Muscle of leg (tissue), 11 donors: Measurements from ENCODE around the gene TMEM9. TPM values are rescaled to one million over a fixed set of nuclear protein-coding genes. Genes with fewer than 3 reads are reported as not detected.

Experiments
- DNase-seq: peaks from one replicate; pipeline ENCODE4 v3.0.0; 2013
- H3K27ac ChIP-seq: one replicate; pipeline ENCODE4 v1.5.1; 2013; ENCODE audit warnings: mild to moderate bottlenecking, low read length, control low read depth
- H3K27me3 ChIP-seq: one replicate; pipeline ENCODE4 v1.6.1; 2013; ENCODE audit warnings: low read length; ENCODE audit not compliant: control insufficient read depth, insufficient read depth
- H3K36me3 ChIP-seq: one replicate; pipeline ENCODE4 v1.6.1; 2013; ENCODE audit warnings: low read length; ENCODE audit not compliant: control insufficient read depth, insufficient read depth
- H3K4me1 ChIP-seq: one replicate; pipeline ENCODE4 v1.6.1; 2013; ENCODE audit warnings: low read length; ENCODE audit not compliant: control insufficient read depth, insufficient read depth
- H3K4me3 ChIP-seq: one replicate; pipeline ENCODE4 v1.5.1; 2013; ENCODE audit warnings: low read length, control low read depth
- H3K9me3 ChIP-seq: replicated peaks from 2 replicates; pipeline ENCODE4 v1.6.1; 2013; ENCODE audit warnings: low read depth, low read length; ENCODE audit not compliant: control insufficient read depth
- WGBS: methylation state at CpG from one replicate; pipeline ENCODE4 v1.1.5; 2013; ENCODE audit warnings: missing lambda C conversion rate; ENCODE audit not compliant: insufficient coverage; 5-methylcytosine and 5-hydroxymethylcytosine counted together
- polyA plus RNA-seq, 8 donors: library from polyadenylated mRNA; unstranded; fragments of 120-200 nt; gene quantifications; one replicate each; pipeline versions ENCODE4 v1.2.1 to v1.2.3, GENCODE V29; 2013; ENCODE audit warnings: inconsistent platforms in 1 of 8, low replicate concordance in 1 of 8; ENCODE audit not compliant: insufficient read length in 8 of 8, insufficient read depth in 1 of 8
- total RNA-seq: library from RNA; stranded (reverse); fragments of 120-200 nt; gene quantifications from one replicate; pipeline ENCODE4 v1.2.4, GENCODE V29; 2013

Gene TMEM9
- total and polyA plus RNA-seq, 9 donors, result 50.3 to 83.1 (median 70.2) TPM

GRCh38 chr1:201141418-201141817 lies 12.9 kb downstream of the TMEM9 start:
- Histone ChIP-seq H3K4me3 (no peak overlapping the region), H3K4me1 (peaks cover 40% of the 10 kb centered on the region), H3K9me3 (no peaks in the 10 kb centered on the region), H3K27me3 (no peaks in the 10 kb centered on the region), H3K36me3 (peaks cover 92% of the 10 kb centered on the region), H3K27ac (no peak overlapping the region)
- no peak for DNase-seq
- 93% methylated on average over 3 of the region's 5 CpGs for WGBS

- 92% methylated on average over 8 of the region's 8 CpGs for WGBS
- H3K9me3 ChIP-seq, result no peaks in the 10 kb centered on the region
- no peak overlapping the region for H3K4me3 ChIP-seq
- peaks cover 45% of the 10 kb centered on the region for H3K4me1 ChIP-seq
- DNase-seq, result no peak
- no peak overlapping the region for H3K27ac ChIP-seq
- no peaks in the 10 kb centered on the region for H3K27me3 ChIP-seq
- peaks cover 92% of the 10 kb centered on the region for H3K36me3 ChIP-seq
Observed at GRCh38 chr1:201140941-201141260, 13.4 kb downstream of the TMEM9 start.

GRCh38 chr1:201140235-201140940 lies 13.9 kb downstream of the TMEM9 start:
- peaks cover 49% of the 10 kb centered on the region for H3K4me1 ChIP-seq
- H3K36me3 ChIP-seq, result peaks cover 93% of the 10 kb centered on the region
- no peaks in the 10 kb centered on the region for H3K27me3 ChIP-seq
- DNase-seq, result no peak
- 72% methylated on average over 10 of the region's 10 CpGs for WGBS
- no peaks in the 10 kb centered on the region for H3K9me3 ChIP-seq
- no peak overlapping the region for H3K27ac ChIP-seq
- H3K4me3 ChIP-seq, result no peak overlapping the region

- WGBS, result 70% methylated on average over 8 of the region's 9 CpGs
- Histone ChIP-seq H3K27me3 (no peaks in the 10 kb centered on the region), H3K9me3 (no peaks in the 10 kb centered on the region), H3K4me1 (peaks cover 49% of the 10 kb centered on the region), H3K4me3 (no peak overlapping the region), H3K36me3 (peaks cover 93% of the 10 kb centered on the region), H3K27ac (no peak overlapping the region)
- DNase-seq, result no peak
Observed at GRCh38 chr1:201139756-201140155, 14.5 kb downstream of the TMEM9 start.

- Histone ChIP-seq H3K4me1 (peaks cover 49% of the 10 kb centered on the region), H3K27ac (no peak overlapping the region), H3K27me3 (no peaks in the 10 kb centered on the region), H3K4me3 (no peak overlapping the region), H3K36me3 (peaks cover 92% of the 10 kb centered on the region), H3K9me3 (no peaks in the 10 kb centered on the region)
- no peak for DNase-seq
- WGBS, result 87% methylated on average over 5 of the region's 5 CpGs
Observed at GRCh38 chr1:201139306-201139705, 15.0 kb downstream of the TMEM9 start.

DNA sequence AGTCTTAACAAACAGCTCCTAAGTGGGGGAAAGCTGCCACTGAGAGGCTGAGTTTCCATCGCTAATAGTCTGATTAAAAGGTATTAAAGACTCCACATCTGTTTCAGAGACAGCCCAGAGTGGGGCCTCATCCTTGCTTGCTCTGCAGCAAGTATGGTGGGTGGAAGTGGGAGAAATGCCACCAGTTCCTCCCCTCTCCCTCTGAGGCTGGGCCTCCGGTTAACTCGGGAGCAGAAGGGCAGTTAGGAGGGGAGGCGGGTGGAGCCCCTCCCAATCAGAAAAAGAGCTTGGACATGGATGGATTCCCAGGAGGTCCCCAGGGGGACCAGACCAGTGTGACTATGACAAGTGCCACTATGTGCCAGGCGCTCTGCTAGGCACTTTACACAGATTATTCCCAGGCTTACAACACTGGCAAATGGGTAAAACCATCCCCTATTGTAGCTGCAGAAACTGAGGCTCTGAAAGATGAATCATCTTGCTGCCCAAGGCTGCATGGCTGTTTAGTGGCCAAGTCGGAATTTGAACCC lies 15.9 kb downstream of the TMEM9 start:
- H3K4me1 ChIP-seq, result peaks cover 46% of the 10 kb centered on the region
- peaks cover 89% of the 10 kb centered on the region for H3K36me3 ChIP-seq
- WGBS, result 86% methylated on average over 1 of the region's 6 CpGs
- H3K9me3 ChIP-seq, result no peaks in the 10 kb centered on the region
- H3K27me3 ChIP-seq, result no peaks in the 10 kb centered on the region
- peak overlapping the region; percentile 55 for H3K27ac ChIP-seq
- DNase-seq, result no peak
- H3K4me3 ChIP-seq, result no peak overlapping the region

- H3K36me3 ChIP-seq, result peaks cover 86% of the 10 kb centered on the region
- H3K27me3 ChIP-seq, result no peaks in the 10 kb centered on the region
- 58% methylated on average over 2 of the region's 6 CpGs for WGBS
- peak; percentile 73 for DNase-seq
- no peaks in the 10 kb centered on the region for H3K9me3 ChIP-seq
- H3K27ac ChIP-seq, result peak overlapping the region; percentile 62
- no peak overlapping the region for H3K4me3 ChIP-seq
- peaks cover 40% of the 10 kb centered on the region for H3K4me1 ChIP-seq
Observed at GRCh38 chr1:201137579-201138310, 16.5 kb downstream of the TMEM9 start.

GRCh38 chr1:201137024-201137392 lies 17.3 kb downstream of the TMEM9 start:
- no peaks in the 10 kb centered on the region for H3K9me3 ChIP-seq
- peaks cover 80% of the 10 kb centered on the region for H3K36me3 ChIP-seq
- DNase-seq, result no peak
- peaks cover 33% of the 10 kb centered on the region for H3K4me1 ChIP-seq
- H3K4me3 ChIP-seq, result no peak overlapping the region
- H3K27me3 ChIP-seq, result no peaks in the 10 kb centered on the region
- 84% methylated on average over 4 of the region's 7 CpGs for WGBS
- no peak overlapping the region for H3K27ac ChIP-seq

DNA sequence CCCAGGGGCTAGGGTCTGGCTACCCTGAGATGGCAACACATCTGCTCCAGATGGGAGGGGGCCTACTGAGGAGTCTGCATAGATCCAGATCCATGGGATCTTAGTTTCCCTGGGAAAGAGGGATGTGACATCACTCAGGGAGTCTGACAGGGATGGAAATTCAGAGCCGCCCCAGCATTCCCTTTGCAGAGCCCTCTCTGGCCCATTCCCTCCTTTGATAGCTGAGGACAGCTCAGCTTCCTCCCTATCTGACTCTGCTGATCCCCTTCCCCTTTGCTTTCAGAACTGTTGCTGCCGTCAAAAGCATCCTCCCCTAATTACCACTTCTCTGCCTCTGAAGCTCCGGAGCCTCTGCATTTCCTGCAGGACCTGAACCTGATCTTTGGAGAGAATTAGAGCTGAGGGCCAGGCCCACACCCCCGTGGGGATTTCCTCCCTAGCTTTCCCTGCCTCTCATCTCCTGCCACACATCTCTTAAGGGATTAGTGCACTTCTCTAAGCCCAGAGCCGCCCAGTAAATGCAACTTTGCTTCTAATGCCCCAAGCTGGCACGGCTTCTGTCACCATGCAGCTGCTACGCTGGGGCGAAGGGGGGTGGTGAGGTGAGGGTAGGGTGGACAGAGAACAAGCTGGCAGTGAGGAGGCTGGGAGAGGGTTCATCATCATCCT lies 17.8 kb downstream of the TMEM9 start:
- H3K4me1 ChIP-seq, result peaks cover 28% of the 10 kb centered on the region
- H3K9me3 ChIP-seq, result no peaks in the 10 kb centered on the region
- peaks cover 75% of the 10 kb centered on the region for H3K36me3 ChIP-seq
- no peak overlapping the region for H3K4me3 ChIP-seq
- H3K27me3 ChIP-seq, result no peaks in the 10 kb centered on the region
- H3K27ac ChIP-seq, result no peak overlapping the region
- WGBS, result 64% methylated on average over 6 of the region's 8 CpGs
- no peak for DNase-seq

GRCh38 chr1:201134405-201134804 lies 19.9 kb downstream of the TMEM9 start:
- peaks cover 55% of the 10 kb centered on the region for H3K36me3 ChIP-seq
- no peaks in the 10 kb centered on the region for H3K27me3 ChIP-seq
- no peaks in the 10 kb centered on the region for H3K9me3 ChIP-seq
- DNase-seq, result no peak
- no peak overlapping the region for H3K27ac ChIP-seq
- 60% methylated on average over 4 of the region's 6 CpGs for WGBS
- H3K4me3 ChIP-seq, result no peak overlapping the region
- H3K4me1 ChIP-seq, result peaks cover 28% of the 10 kb centered on the region
